Heart right ventricle (tissue), 16 donors: ENCODE data around the gene HOXC11. TPM values are rescaled to one million over a fixed set of nuclear protein-coding genes. Genes with fewer than 3 reads are reported as not detected.

Source experiments
- ATAC-seq, 8 donors: fragments of 200-7000 bp; cut with Tn5 transposase; one replicate each; pipeline ENCODE4 v1.9.1; 2020; ENCODE audit warnings: mild to moderate bottlenecking in 8 of 8, moderate library complexity in 8 of 8, moderate number of reproducible peaks in 1 of 8
- DNase-seq, 2 donors: peaks; one replicate each; pipeline ENCODE4 v3.0.0-alpha.2; 2020
- H3K27ac ChIP-seq, 10 donors: fragments of 200-600 bp; sonication (generic) in 2 of 10; one replicate each; pipeline versions ENCODE4 v1.5.0 to v1.8.0; 2020 to 2022; ENCODE audit warnings: mild to moderate bottlenecking in 3 of 10
- H3K27me3 ChIP-seq, 7 donors: fragments of 200-600 bp; one replicate each; pipeline ENCODE4 v1.8.0; 2021 to 2022; ENCODE audit warnings: mild to moderate bottlenecking in 2 of 7
- H3K36me3 ChIP-seq, 9 donors: fragments of 200-600 bp; sonication (generic) in 1 of 9; one replicate each; pipeline versions ENCODE4 v1.5.0 to v1.8.0; 2020 to 2022; ENCODE audit warnings: mild to moderate bottlenecking in 2 of 9
- H3K4me1 ChIP-seq, 9 donors: fragments of 200-600 bp; sonication (generic) in 1 of 9; one replicate each; pipeline versions ENCODE4 v1.5.0 to v1.8.0; 2020 to 2022; ENCODE audit warnings: mild to moderate bottlenecking in 4 of 9
- H3K4me3 ChIP-seq, 10 donors: fragments of 200-600 bp; sonication (generic) in 2 of 10; one replicate each; pipeline versions ENCODE4 v1.5.0 to v1.8.0; 2020 to 2022; ENCODE audit warnings: mild to moderate bottlenecking in 7 of 10, moderate library complexity in 2 of 10
- H3K9me3 ChIP-seq, 11 donors: fragments of 200-600 bp in 10 of 11; sonication (generic) in 2 of 11; one replicate each; pipeline versions ENCODE4 v1.5.0 to v1.8.0; 2013 to 2022; ENCODE audit warnings: mild to moderate bottlenecking in 2 of 11, control low read depth in 1 of 11, moderate library complexity in 1 of 11
- CTCF ChIP-seq, 9 donors: fragments of 200-600 bp; sonication (generic) in 2 of 9; IDR thresholded peaks; one replicate each; pipeline versions ENCODE4 v1.5.0 to v1.8.0; 2021 to 2022; ENCODE audit warnings: antibody characterized with exemption in 9 of 9, mild to moderate bottlenecking in 5 of 9, moderate library complexity in 1 of 9
- WGBS, 2 donors: extraction: QIAGEN DNeasy Blood & Tissue Kit; methylation state at CpG; one replicate each; pipeline ENCODE4 v1.1.7; 2013; ENCODE audit warnings: inconsistent platforms in 1 of 2; 5-methylcytosine and 5-hydroxymethylcytosine counted together
- intact Hi-C, 10 donors: fragments of 100-400 bp; cut with DNase I; formaldehyde crosslinking; loops; one replicate each; pipeline versions ENCODE4 v1.11.1 to v1.14.2; 2022
- polyA plus RNA-seq, 2 donors: library from polyadenylated mRNA; stranded (reverse); fragments of 200-250 nt; gene quantifications; one replicate each; pipeline ENCODE4 v1.2.3, GENCODE V29; 2013
- total RNA-seq, 10 donors: library from RNA; stranded (reverse); fragmentation: NEBNext Ultra II Directional in 3 of 10; extraction: Animal tissue kit (Norgen Biotek cat#: 25700) in 3 of 10; gene quantifications; one replicate each; pipeline versions ENCODE4 v1.2.1 to v1.2.4, GENCODE V29; 2021 to 2023
- donor health status: Arrhythmogenic right ventricular cardiomyopathy.
- donor health status: ischemic (EF 13 %, LVEDD 7.1; RV severe dilation, severe dysfunction).
- donor health status: healthy with polysubstance abuse.
- donor health status: DM: no; HTN: yes; CAD: no.
- donor health status: DM: no; HTN: no; CAD: no.
- donor health status: ischemic (EF 25% LVEDD 6.9; RV normal size, moderate dysfunction).
- donor health status: ischemic (EF 25% LVEDD 5.7; RV mildly dilated, moderate dysfunction).
- donor health status: healthy.
- donor health status: DM: yes; HTN: yes; CAD: no.
- donor health status: Ischemic cardiomyopathy.
- donor health status: ischemic (EF 35%, LVEDD 5.7; RV mildly dilated, moderate dysfunction).
- donor health status: nonischemic (EF 11% LVEDD 7.7; RV severe dilation, severe dysfunction).
- donor health status: DM: yes; HTN: yes; CAD: no.
- donor health status: PGD.
- donor health status: ischemic (EF 29% LVEDD 5.4; RV normal size, mild dysfunction).
- donor health status: nonischemic (EF 23%, LVEDD 6.1; RV moderate dilation, normal function).

The HOXC11 gene
- total and polyA plus RNA-seq, 12 donors: not detected

DNA sequence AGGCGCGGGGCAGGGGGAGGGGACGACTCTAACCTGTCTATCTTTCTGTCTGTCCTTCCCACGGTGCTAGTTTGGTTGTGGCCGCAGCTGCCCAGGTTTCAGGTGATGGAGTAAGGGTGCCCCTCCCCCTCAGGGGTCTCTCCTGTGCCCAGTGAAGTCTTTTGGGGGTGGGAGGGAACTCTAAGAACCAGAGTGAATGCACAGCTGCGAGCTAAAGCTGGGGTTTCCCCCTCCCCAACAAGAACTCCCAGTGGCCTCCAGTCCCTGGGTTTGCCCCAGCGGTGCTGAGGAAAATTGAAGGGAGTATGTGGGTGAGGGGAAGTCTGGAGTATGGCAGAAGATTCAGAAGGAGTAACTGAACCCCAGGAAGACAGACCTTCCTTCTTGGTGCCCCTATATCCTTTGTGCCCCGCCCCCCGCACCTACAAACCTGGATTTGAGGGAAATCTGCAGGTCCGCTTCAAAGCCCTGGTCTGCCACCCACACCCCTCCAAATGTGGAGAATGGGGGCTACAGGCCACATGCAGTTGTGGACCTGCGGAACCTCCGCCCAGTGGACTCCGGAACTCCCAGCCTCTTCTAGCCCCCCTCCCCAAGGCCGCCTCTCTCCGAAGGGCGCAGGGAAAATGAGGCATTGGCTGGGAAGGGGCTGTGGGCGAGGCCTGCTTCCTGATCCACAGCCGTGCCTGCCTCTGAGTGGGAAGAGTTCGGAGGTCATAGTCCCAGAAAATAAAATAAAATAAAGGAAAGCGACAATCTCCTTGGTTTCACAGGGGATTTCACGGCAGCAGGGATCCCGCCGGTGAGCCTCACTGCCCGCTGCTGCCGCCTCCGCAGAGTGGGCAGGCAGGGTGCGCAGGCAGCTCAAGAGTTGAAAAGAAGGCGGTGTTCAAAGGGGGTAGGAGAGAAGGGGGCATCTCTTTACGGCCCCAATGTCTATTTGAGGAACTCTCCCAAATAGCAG is 23.6 kb downstream of the HOXC11 start:
- TF ChIP-seq CTCF (IDR thresholded peaks at IDR 0.05): no peak
- Histone ChIP-seq H3K36me3 (peaks cover 0 to 5% (median 0%) of the 10 kb centered on the region in 9 donors), H3K27ac (no peak overlapping the region), H3K27me3 (peaks cover 67 to 100% (median 100%) of the 10 kb centered on the region in 7 donors), H3K4me1 (peaks cover 3 to 47% (median 38%) of the 10 kb centered on the region in 9 donors), H3K4me3 (peak overlapping the region in 9 of 10 donors; percentile 26 to 61 (median 56)), H3K9me3 (no peaks in the 10 kb centered on the region)
- 38 to 46% methylated on average over 29 of the region's 29 CpGs for WGBS, 2 donors
- ATAC-seq (no peak), DNase-seq (no peak)
- intact Hi-C loops: loop anchor here in 1 of 10 donors (5.0 kb wide), 1 partner anchor 36 kb away; the partner anchor contains the start of gene HOXC5

DNA sequence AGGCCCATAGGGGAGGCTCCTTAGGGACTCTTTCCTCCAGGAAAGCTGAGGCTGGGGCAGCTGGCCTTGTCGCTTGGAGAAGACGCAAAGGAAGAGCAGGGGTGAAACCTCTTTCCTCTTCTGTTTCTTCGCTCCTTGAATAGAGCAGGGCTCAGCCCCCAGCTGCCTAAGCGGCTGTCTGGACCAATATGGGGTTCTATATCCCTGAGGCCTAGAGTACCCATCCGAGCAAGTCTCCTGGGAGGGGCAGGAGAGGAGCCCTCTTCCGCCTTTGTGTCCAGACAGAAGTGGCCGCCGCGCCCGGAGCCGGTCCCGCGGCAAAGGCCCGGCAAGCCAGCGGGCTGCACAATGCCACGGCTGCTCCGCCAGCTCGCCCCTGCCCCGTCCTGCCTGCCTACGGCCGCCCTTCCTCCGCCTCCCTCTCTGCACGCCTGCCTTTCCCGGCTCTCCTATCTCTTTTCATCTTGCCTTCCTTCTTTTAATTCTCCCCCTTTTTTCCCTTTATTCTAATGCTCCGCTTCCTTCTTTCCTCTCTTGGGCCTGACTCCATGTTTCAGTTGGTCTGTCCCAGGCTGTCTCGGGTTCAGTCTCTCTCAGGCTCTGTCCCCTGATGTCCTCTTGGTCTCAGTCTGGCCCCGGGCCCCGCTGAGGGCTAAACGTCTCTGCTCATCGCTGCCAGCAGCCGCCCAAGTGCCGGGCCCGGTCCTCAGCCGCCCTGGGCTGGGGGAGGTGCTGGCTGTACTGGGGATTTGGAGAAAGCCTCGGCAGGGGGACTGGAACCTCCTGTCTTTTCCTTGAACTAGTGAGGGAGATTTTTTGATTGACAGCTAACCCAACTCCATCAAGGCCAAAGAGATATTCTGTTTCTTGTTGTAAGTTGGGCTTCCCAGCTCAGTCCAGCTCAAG is 24.5 kb downstream of the HOXC11 start:
- H3K4me3 ChIP-seq: no peak overlapping the region
- peaks cover 63 to 100% (median 100%) of the 10 kb centered on the region in 7 donors for H3K27me3 ChIP-seq
- 10 to 16% methylated on average over 31 to 35 of the region's 35 CpGs for WGBS, 2 donors
- TF ChIP-seq CTCF (IDR thresholded peaks at IDR 0.05): no peak
- no peak for DNase-seq
- intact Hi-C loops: loop anchor here in 1 of 10 donors (5.0 kb wide), 1 partner anchor 35 kb away; the partner anchor contains the start of gene HOXC5
- peaks cover 0 to 5% (median 0%) of the 10 kb centered on the region in 9 donors for H3K36me3 ChIP-seq
- no peaks in the 10 kb centered on the region for H3K9me3 ChIP-seq
- H3K4me1 ChIP-seq: peaks cover 3 to 47% (median 38%) of the 10 kb centered on the region in 9 donors
- H3K27ac ChIP-seq: no peak overlapping the region
- no peak for ATAC-seq

DNA sequence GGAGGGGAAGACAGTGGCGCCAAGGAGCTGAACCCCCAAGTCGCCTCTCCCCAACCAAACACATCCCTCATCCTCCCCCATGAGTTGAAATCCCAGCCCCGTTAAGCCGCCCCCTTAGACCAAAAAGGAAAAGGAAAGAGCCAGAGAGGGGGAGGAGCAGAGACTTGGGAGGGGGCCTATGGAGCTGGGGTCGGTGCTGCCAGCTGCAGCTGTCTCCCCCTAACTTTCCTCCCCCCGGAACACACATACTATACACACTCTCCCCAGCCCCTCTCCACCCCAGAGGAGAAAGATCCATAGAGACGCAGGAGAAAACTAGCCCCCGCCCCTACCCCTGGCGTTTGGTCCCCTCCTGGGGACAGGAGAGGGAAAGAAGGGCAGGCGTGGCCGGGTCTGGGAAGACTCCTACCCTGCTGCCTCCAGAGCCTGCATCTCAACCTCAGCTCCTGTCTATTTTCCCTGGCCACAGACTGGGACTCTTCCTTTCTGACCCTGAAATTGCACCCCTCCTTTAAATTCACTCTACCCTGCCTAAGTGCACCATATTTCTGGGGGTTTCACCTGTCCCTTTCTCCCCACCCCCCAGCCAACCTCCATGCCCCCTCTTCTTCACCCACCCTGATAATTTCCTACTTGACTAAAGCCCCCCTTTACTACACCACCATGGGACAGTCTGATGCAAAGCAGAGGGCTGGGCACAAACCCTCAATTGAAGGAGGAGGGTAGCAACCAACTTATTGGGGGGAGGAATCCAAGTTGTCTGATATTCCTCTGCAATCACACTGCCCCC is 25.4 kb downstream of the HOXC11 start:
- Histone ChIP-seq H3K27ac (no peak overlapping the region), H3K36me3 (peaks cover 0 to 5% (median 0%) of the 10 kb centered on the region in 9 donors), H3K4me3 (no peak overlapping the region), H3K9me3 (no peaks in the 10 kb centered on the region), H3K4me1 (peaks cover 3 to 47% (median 38%) of the 10 kb centered on the region in 9 donors), H3K27me3 (peaks cover 62 to 100% (median 100%) of the 10 kb centered on the region in 7 donors)
- DNase-seq: no peak
- WGBS, 2 donors: 8 to 11% methylated on average over 11 of the region's 11 CpGs
- TF ChIP-seq CTCF (IDR thresholded peaks at IDR 0.05): no peak
- intact Hi-C loops: loop anchor here in 1 of 10 donors (5.0 kb wide), 1 partner anchor 34 kb away; the partner anchor contains the start of gene HOXC5
- no peak for ATAC-seq
